ENCODE data around the gene IQUB.
"Not testable (repeated sequence)": the region's sequence is repeated elsewhere in the genome, so short reads cannot be mapped to it uniquely, and the experiment has no call there.

Gene IQUB

GRCh38 chr7:123526533-123526932 is 7.9 kb downstream of the IQUB start:
- not testable (repeated sequence) for H3K4me1 ChIP-seq (ENCODE audit: control insufficient read depth in 1 of 2, insufficient read depth in 2 of 2, low read length in 2 of 2); H3K4me3 ChIP-seq (ENCODE audit: low read depth in 1 of 2, low read length in 2 of 2); H3K9me3 ChIP-seq (ENCODE audit: control insufficient read depth in 1 of 2, low read length in 2 of 2); H3K27ac ChIP-seq (ENCODE audit: low read length); H3K36me3 ChIP-seq (ENCODE audit: control insufficient read depth in 1 of 2, insufficient read depth in 2 of 2, low read length in 2 of 2); H3K27me3 ChIP-seq (ENCODE audit: low read depth, low read length)

- H3K27ac ChIP-seq (ENCODE audit: low read length) = no peak overlapping the region
- H3K4me3 ChIP-seq (ENCODE audit: low read depth in 1 of 2, low read length in 2 of 2) = no peak overlapping the region
- H3K9me3 ChIP-seq (ENCODE audit: control insufficient read depth in 1 of 2, low read length in 2 of 2) = peaks cover 0 to 2% of the 10 kb centered on the region in 2 donors
- no peaks in the 10 kb centered on the region for H3K36me3 ChIP-seq (ENCODE audit: control insufficient read depth in 1 of 2, insufficient read depth in 2 of 2, low read length in 2 of 2)
- no peaks in the 10 kb centered on the region for H3K27me3 ChIP-seq (ENCODE audit: low read depth, low read length)
- H3K4me1 ChIP-seq (ENCODE audit: control insufficient read depth in 1 of 2, insufficient read depth in 2 of 2, low read length in 2 of 2) = no peaks in the 10 kb centered on the region
Measured at GRCh38 chr7:123522066-123522465, 12.3 kb downstream of the IQUB start.

DNA sequence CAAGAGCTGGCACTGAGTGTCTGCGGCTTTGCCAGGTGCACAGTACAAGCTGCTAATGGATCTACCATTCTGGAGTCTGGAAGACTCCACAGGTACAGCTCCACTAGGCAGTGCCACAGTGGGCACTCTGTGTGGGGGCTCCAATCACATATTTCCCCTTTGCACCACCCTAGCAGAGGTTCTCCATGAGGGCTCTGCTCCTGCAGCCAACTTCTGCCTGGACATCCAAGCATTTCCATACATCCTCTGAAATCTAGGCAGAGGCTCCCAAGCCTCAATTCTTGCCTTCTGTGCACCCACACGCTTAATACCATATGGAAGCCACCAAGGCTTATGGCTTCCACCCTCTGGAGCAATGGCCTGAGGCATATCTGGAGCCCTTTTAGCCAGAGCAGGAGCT is 29.2 kb downstream of the IQUB start:
- Histone ChIP-seq H3K27me3 (ENCODE audit: low read depth, low read length) (no peaks in the 10 kb centered on the region), H3K27ac (ENCODE audit: low read length) (no peak overlapping the region), H3K9me3 (ENCODE audit: control insufficient read depth in 1 of 2, low read length in 2 of 2) (peaks cover 0 to 7% of the 10 kb centered on the region in 2 donors), H3K4me1 (ENCODE audit: control insufficient read depth in 1 of 2, insufficient read depth in 2 of 2, low read length in 2 of 2) (no peaks in the 10 kb centered on the region), H3K36me3 (ENCODE audit: control insufficient read depth in 1 of 2, insufficient read depth in 2 of 2, low read length in 2 of 2) (no peaks in the 10 kb centered on the region), H3K4me3 (ENCODE audit: low read depth in 1 of 2, low read length in 2 of 2) (no peak overlapping the region)

DNA sequence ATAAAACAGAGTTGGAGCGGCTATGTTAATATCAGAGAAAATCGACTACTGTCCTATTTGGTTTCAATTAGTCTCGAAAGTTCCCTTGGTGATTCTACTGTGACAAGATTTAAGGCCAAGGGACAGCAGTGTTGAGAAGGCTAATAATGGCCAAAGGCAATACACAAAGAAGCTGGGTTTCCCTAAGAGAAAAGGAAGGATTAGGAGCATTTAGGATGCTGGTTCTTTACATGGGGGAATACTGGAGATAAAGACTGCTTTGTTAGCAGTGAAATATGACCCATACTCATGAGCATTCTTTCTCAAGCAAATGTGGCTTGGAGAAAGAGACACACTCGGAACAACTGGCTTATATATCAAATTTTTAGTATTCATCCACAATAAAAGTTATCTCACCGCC is 32.2 kb downstream of the IQUB start:
- Histone ChIP-seq H3K27me3 (ENCODE audit: low read depth, low read length) (no peaks in the 10 kb centered on the region), H3K36me3 (ENCODE audit: control insufficient read depth in 1 of 2, insufficient read depth in 2 of 2, low read length in 2 of 2) (no peaks in the 10 kb centered on the region), H3K27ac (ENCODE audit: low read length) (no peak overlapping the region), H3K9me3 (ENCODE audit: control insufficient read depth in 1 of 2, low read length in 2 of 2) (peaks cover 0 to 7% of the 10 kb centered on the region in 2 donors), H3K4me1 (ENCODE audit: control insufficient read depth in 1 of 2, insufficient read depth in 2 of 2, low read length in 2 of 2) (no peaks in the 10 kb centered on the region), H3K4me3 (ENCODE audit: low read depth in 1 of 2, low read length in 2 of 2) (no peak overlapping the region)

GRCh38 chr7:123500878-123501489 is 33.4 kb downstream of the IQUB start:
- Histone ChIP-seq H3K9me3 (ENCODE audit: control insufficient read depth in 1 of 2, low read length in 2 of 2) (peaks cover 0 to 7% of the 10 kb centered on the region in 2 donors), H3K4me1 (ENCODE audit: control insufficient read depth in 1 of 2, insufficient read depth in 2 of 2, low read length in 2 of 2) (no peaks in the 10 kb centered on the region), H3K36me3 (ENCODE audit: control insufficient read depth in 1 of 2, insufficient read depth in 2 of 2, low read length in 2 of 2) (no peaks in the 10 kb centered on the region), H3K4me3 (ENCODE audit: low read depth in 1 of 2, low read length in 2 of 2) (no peak overlapping the region), H3K27ac (ENCODE audit: low read length) (no peak overlapping the region), H3K27me3 (ENCODE audit: low read depth, low read length) (no peaks in the 10 kb centered on the region)

DNA sequence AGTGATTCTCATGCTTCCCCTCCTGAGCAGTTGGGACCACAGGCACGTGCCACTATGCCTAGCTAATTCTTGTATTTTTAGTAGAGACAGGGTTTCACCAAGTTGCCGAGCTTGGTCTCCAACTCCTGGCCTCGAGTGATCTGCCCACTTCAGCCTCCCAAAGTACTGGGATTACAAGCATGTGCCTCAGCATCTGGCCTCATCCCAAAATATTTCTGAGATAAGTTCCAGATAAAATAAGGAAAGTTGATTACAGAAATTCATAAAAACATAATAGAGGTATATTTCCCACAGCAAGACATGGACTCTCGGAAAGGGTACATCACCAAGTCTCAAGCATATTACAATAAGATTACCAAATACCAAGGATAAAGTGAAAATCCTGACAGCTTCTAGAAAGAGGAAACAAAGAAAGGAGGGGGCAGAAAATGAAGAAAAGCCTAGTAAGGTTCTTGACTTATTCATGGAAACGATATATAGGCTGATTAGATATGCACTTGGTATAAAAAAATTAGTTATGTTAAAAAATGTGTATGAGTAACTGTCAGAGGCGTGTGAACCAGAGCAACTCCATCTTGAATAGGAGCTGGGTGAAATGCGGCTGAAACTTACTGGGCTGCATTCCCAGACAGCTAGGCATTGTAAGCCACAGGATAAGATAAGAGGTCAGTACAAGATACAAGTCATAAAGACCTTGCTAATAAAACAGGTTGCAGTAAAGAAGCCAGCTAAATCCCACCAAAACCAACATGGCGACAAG is 35.0 kb downstream of the IQUB start:
- no peaks in the 10 kb centered on the region for H3K36me3 ChIP-seq (ENCODE audit: control insufficient read depth in 1 of 2, insufficient read depth in 2 of 2, low read length in 2 of 2)
- no peaks in the 10 kb centered on the region for H3K4me1 ChIP-seq (ENCODE audit: control insufficient read depth in 1 of 2, insufficient read depth in 2 of 2, low read length in 2 of 2)
- no peak overlapping the region for H3K4me3 ChIP-seq (ENCODE audit: low read depth in 1 of 2, low read length in 2 of 2)
- no peak overlapping the region for H3K27ac ChIP-seq (ENCODE audit: low read length)
- no peaks in the 10 kb centered on the region for H3K27me3 ChIP-seq (ENCODE audit: low read depth, low read length)
- H3K9me3 ChIP-seq (ENCODE audit: control insufficient read depth in 1 of 2, low read length in 2 of 2) = no peaks in the 10 kb centered on the region

DNA sequence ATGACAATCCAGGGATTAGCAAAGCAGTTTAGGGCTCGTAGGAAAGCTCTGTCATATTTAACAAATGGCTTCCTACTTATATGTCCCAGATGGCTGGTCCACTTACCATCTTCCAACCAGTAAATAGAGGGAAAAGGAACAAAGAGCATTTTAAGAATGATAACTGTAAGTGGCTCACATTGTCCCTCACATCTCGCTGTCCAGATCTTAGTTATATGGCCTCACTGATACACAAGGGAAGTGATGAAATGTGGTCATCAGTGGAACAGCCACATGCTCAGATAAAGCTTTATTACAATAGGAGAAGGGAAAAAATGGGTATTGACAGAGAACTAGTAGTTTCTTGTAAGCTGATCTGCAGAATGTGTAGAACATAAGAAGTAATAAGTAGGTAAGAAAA is 35.8 kb downstream of the IQUB start:
- Histone ChIP-seq H3K4me3 (ENCODE audit: low read depth in 1 of 2, low read length in 2 of 2) (no peak overlapping the region), H3K27me3 (ENCODE audit: low read depth, low read length) (no peaks in the 10 kb centered on the region), H3K9me3 (ENCODE audit: control insufficient read depth in 1 of 2, low read length in 2 of 2) (no peaks in the 10 kb centered on the region), H3K4me1 (ENCODE audit: control insufficient read depth in 1 of 2, insufficient read depth in 2 of 2, low read length in 2 of 2) (peaks cover 0 to 3% of the 10 kb centered on the region in 2 donors), H3K36me3 (ENCODE audit: control insufficient read depth in 1 of 2, insufficient read depth in 2 of 2, low read length in 2 of 2) (no peaks in the 10 kb centered on the region), H3K27ac (ENCODE audit: low read length) (no peak overlapping the region)

GRCh38 chr7:123498031-123498430 is 36.4 kb downstream of the IQUB start:
- no peaks in the 10 kb centered on the region for H3K27me3 ChIP-seq (ENCODE audit: low read depth, low read length)
- no peak overlapping the region for H3K27ac ChIP-seq (ENCODE audit: low read length)
- H3K4me3 ChIP-seq (ENCODE audit: low read depth in 1 of 2, low read length in 2 of 2) = no peak overlapping the region
- H3K9me3 ChIP-seq (ENCODE audit: control insufficient read depth in 1 of 2, low read length in 2 of 2) = no peaks in the 10 kb centered on the region
- no peaks in the 10 kb centered on the region for H3K36me3 ChIP-seq (ENCODE audit: control insufficient read depth in 1 of 2, insufficient read depth in 2 of 2, low read length in 2 of 2)
- H3K4me1 ChIP-seq (ENCODE audit: control insufficient read depth in 1 of 2, insufficient read depth in 2 of 2, low read length in 2 of 2) = peaks cover 0 to 3% of the 10 kb centered on the region in 2 donors

- Histone ChIP-seq H3K36me3 (ENCODE audit: control insufficient read depth in 1 of 2, insufficient read depth in 2 of 2, low read length in 2 of 2) (no peaks in the 10 kb centered on the region), H3K4me1 (ENCODE audit: control insufficient read depth in 1 of 2, insufficient read depth in 2 of 2, low read length in 2 of 2) (peaks cover 0 to 3% of the 10 kb centered on the region in 2 donors), H3K9me3 (ENCODE audit: control insufficient read depth in 1 of 2, low read length in 2 of 2) (no peaks in the 10 kb centered on the region), H3K27me3 (ENCODE audit: low read depth, low read length) (no peaks in the 10 kb centered on the region), H3K4me3 (ENCODE audit: low read depth in 1 of 2, low read length in 2 of 2) (no peak overlapping the region), H3K27ac (ENCODE audit: low read length) (no peak overlapping the region)
Measured at GRCh38 chr7:123494193-123494796, 40.1 kb downstream of the IQUB start.

DNA sequence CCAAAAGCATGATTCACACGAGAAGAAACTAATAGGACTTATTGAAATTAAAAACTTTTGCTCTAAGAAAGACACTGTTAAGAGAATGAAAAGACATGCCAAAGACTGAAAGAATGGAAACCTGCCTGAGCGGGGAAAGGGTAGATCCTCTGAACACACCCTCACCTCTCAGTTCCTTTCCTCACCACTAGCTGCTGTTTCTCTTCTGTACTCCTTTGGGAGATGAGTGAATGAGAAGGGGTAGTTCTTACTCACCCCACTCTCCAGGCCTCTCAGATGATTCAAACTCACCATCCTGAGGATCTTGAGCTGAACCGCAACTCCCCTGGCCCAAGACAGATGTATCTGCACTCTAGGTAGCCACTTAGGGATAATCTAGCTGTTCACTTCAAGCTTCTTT is 41.9 kb downstream of the IQUB start:
- no peak overlapping the region for H3K27ac ChIP-seq (ENCODE audit: low read length)
- no peaks in the 10 kb centered on the region for H3K9me3 ChIP-seq (ENCODE audit: control insufficient read depth in 1 of 2, low read length in 2 of 2)
- peaks cover 0 to 3% of the 10 kb centered on the region in 2 donors for H3K4me1 ChIP-seq (ENCODE audit: control insufficient read depth in 1 of 2, insufficient read depth in 2 of 2, low read length in 2 of 2)
- H3K4me3 ChIP-seq (ENCODE audit: low read depth in 1 of 2, low read length in 2 of 2) = no peak overlapping the region
- H3K27me3 ChIP-seq (ENCODE audit: low read depth, low read length) = no peaks in the 10 kb centered on the region
- no peaks in the 10 kb centered on the region for H3K36me3 ChIP-seq (ENCODE audit: control insufficient read depth in 1 of 2, insufficient read depth in 2 of 2, low read length in 2 of 2)

DNA sequence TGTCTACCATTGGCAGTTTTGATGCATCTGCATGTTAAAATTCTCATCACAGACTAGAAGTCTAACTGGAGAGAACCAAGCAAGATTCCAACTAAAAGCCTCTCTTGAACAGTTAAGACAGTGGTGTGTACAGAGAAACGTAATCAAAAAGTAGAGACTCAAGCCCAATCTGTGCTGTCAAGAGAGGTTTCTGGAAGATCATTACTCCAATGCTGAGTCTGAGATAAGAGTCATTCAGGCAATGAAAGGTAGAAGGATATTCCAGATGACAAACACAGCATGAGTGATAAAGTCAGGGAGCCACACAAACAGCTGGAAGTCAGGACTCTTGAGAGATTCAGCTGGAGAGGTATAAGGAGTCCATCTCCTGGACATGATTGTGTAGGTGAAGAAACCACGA is 48.7 kb downstream of the IQUB start:
- no peak overlapping the region for H3K4me3 ChIP-seq (ENCODE audit: low read depth in 1 of 2, low read length in 2 of 2)
- H3K4me1 ChIP-seq (ENCODE audit: control insufficient read depth in 1 of 2, insufficient read depth in 2 of 2, low read length in 2 of 2) = no peaks in the 10 kb centered on the region
- no peaks in the 10 kb centered on the region for H3K27me3 ChIP-seq (ENCODE audit: low read depth, low read length)
- no peaks in the 10 kb centered on the region for H3K36me3 ChIP-seq (ENCODE audit: control insufficient read depth in 1 of 2, insufficient read depth in 2 of 2, low read length in 2 of 2)
- no peaks in the 10 kb centered on the region for H3K9me3 ChIP-seq (ENCODE audit: control insufficient read depth in 1 of 2, low read length in 2 of 2)
- no peak overlapping the region for H3K27ac ChIP-seq (ENCODE audit: low read length)
